Type B pancreatic cell (in vitro differentiated cells): Measurements from ENCODE around the gene CHST15. TPM values are rescaled to one million over a fixed set of nuclear protein-coding genes. Genes with fewer than 3 reads are reported as not detected.

Experiments used
- DNase-seq: peaks from one replicate; pipeline ENCODE4 v3.0.0; 2021; ENCODE audit warnings: mixed read lengths; ENCODE audit not compliant: unreplicated experiment; ENCODE audit errors: extremely low spot score
- H3K27ac Mint-ChIP-seq: 2 replicates; pipeline ENCODE4 v1.8.0; 2021; ENCODE audit warnings: mild to moderate bottlenecking, mixed read lengths
- H3K27me3 Mint-ChIP-seq: 2 replicates; pipeline ENCODE4 v1.8.0; 2021; ENCODE audit warnings: mixed read lengths
- H3K36me3 Mint-ChIP-seq: 2 replicates; pipeline ENCODE4 v1.8.0; 2021; ENCODE audit warnings: mixed read lengths
- H3K4me1 Mint-ChIP-seq: one replicate; pipeline ENCODE4 v1.8.0; 2021; ENCODE audit warnings: mixed read lengths; ENCODE audit not compliant: unreplicated experiment
- H3K4me3 Mint-ChIP-seq: 2 replicates; pipeline ENCODE4 v1.8.0; 2021; ENCODE audit warnings: mild to moderate bottlenecking, mixed read lengths
- H3K9me3 Mint-ChIP-seq: 2 replicates; pipeline ENCODE4 v1.8.0; 2021; ENCODE audit warnings: mixed read lengths
- total RNA-seq: library from RNA; stranded (reverse); gene quantifications from 2 replicates; pipeline ENCODE4 v1.2.1, GENCODE V29; 2021; ENCODE audit warnings: low replicate concordance
- TF ChIP-seq, protein P1 (sequence below): fragments of 200-600 bp; sonication (generic); conservative IDR thresholded peaks from 2 replicates; pipeline ENCODE4 v1.5.0; 2021; ENCODE audit warnings: antibody characterized with exemption, mild to moderate bottlenecking

CHST15 gene
- total RNA-seq, 1 donor from 2014 or later: 22.9 TPM

DNA sequence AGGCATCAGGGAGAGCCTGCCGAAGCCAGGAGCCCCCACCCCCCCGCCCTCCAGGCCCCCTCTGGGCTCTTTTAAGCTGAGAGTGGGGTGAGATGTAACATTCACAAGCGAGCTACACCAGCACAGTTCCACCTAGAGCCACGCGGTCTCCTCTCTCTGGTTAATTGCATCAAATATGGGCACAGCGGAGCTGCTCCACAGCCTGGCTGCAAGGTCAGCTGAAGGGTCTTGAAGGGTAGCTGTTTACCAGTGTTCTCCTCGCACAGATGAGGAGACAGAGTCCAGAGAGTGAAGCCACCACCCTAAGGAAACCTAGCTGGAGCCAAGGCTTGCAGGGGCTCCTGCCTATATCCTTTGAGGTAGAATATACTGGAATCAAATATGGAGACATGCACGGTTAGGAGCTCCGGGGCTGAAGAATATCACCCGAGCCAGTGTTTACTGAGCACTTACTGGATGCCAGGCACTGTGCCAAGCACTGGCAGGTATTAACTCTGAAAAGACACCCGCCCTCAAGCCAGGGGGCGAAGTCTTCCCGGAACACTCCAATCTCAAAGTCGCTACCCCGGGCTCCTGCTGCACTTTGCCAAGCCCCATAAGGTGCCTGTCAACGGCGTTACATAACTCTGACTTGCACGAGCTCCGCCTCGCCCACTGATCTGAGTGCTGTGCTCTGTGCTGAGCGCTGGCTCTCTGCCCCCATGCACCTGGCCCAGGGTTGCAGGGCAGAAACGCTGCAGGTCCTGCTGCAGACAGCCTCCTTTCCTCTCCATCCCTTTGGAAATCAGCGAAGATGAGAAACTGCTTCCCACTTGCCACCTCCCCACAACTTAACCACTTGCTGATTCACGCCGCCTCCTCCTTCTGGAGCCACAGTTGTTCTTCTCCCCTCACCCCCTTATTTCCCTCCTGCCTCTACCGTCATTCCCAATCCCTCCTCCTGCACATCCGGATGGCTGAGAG is 5.4 kb downstream of the CHST15 start:
- Mint-ChIP-seq H3K4me1 (peaks cover 39% of the 10 kb centered on the region), H3K9me3 (no peaks in the 10 kb centered on the region), H3K36me3 (peaks cover 5% of the 10 kb centered on the region), H3K27me3 (peaks cover 38% of the 10 kb centered on the region), H3K27ac (peak overlapping the region; percentile 61), H3K4me3 (peak overlapping the region; percentile 44)
- no peak for DNase-seq
- TF ChIP-seq, protein P1, sequence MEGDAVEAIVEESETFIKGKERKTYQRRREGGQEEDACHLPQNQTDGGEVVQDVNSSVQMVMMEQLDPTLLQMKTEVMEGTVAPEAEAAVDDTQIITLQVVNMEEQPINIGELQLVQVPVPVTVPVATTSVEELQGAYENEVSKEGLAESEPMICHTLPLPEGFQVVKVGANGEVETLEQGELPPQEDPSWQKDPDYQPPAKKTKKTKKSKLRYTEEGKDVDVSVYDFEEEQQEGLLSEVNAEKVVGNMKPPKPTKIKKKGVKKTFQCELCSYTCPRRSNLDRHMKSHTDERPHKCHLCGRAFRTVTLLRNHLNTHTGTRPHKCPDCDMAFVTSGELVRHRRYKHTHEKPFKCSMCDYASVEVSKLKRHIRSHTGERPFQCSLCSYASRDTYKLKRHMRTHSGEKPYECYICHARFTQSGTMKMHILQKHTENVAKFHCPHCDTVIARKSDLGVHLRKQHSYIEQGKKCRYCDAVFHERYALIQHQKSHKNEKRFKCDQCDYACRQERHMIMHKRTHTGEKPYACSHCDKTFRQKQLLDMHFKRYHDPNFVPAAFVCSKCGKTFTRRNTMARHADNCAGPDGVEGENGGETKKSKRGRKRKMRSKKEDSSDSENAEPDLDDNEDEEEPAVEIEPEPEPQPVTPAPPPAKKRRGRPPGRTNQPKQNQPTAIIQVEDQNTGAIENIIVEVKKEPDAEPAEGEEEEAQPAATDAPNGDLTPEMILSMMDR: no peak

DNA sequence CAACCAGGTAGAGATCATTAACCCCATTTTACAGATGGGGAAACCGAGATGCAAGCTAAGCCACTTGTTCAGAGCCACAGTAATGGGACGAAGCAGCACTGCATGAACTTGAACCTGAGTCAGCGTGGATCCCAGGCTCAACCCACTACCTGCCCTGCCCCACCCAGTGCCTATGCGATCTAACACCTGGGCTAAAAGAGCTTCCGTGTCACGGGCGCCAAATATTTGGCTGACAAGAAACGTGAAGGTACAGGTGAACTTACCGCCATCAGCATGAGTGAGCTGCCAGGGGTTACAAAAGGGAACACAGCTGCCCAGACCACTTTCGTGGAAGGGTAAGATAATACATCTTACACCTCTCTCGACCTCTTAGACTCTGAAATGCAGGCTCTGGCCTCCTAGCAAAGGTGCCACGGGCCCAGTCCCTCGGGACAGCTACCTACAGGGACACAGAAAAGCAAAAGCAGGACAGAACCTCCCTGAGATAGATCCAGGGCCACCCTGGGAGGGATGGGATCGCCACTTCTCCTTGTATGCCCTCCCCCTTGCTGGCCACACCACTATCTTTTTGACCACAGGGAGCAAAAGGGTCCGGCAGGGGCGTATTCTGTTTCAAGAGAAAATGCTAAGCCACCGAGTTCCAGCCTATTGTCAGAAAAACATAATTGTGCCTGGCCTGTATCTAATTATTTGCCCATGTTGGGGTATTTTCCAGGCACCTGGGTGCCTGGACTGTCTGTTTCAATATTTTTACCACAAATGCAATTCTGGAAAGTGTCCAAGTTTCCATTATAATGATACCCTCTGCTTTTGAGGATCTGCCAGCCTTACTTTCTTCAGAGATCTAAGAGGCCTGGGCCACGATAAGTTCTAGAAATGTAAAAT is 6.4 kb downstream of the CHST15 start:
- peaks cover 39% of the 10 kb centered on the region for H3K4me1 Mint-ChIP-seq
- H3K27me3 Mint-ChIP-seq: peaks cover 38% of the 10 kb centered on the region

DNA sequence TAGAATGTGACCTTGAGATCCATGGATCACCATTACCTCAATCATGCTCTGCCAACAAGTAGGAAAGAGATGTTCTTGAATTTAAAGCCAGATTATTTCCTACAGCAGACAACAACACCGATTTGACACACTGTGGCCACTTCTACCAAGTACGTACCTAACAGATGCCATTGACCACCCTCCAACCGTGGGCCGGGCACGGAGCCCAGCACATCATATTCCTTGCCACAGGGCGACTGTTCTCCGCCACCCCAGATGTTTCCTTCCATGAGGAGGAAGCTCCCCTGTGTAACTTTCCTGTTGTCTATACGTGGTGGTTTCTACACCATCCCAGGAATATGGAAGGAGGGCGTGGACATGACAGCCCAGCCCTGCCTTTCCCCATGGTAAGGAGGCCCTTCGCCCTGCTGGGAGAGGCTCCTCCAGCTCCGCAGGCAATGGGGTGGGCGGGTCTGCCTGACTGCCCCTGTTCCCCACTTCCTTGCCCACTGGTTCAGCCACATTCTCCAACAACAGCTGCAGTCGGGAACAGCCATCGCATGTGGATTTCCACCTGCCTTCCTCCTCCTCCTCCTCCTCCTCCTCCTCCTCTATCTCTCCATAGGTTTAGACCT is 7.2 kb downstream of the CHST15 start:
- H3K36me3 Mint-ChIP-seq: peaks cover 10% of the 10 kb centered on the region
- no peak for DNase-seq
- TF ChIP-seq, protein P1: no peak
- no peaks in the 10 kb centered on the region for H3K9me3 Mint-ChIP-seq
- H3K4me3 Mint-ChIP-seq: no peak overlapping the region
- H3K27me3 Mint-ChIP-seq: peaks cover 32% of the 10 kb centered on the region
- peaks cover 45% of the 10 kb centered on the region for H3K4me1 Mint-ChIP-seq
- peak overlapping the region; percentile 56 for H3K27ac Mint-ChIP-seq

More for the DNA sequence above, 6.4 kb downstream of the CHST15 start:
- peaks cover 10% of the 10 kb centered on the region for H3K36me3 Mint-ChIP-seq
- no peaks in the 10 kb centered on the region for H3K9me3 Mint-ChIP-seq
- TF ChIP-seq, protein P1: no peak
- H3K27ac Mint-ChIP-seq: peak overlapping the region; percentile 56
- DNase-seq: no peak
- H3K4me3 Mint-ChIP-seq: no peak overlapping the region

DNA sequence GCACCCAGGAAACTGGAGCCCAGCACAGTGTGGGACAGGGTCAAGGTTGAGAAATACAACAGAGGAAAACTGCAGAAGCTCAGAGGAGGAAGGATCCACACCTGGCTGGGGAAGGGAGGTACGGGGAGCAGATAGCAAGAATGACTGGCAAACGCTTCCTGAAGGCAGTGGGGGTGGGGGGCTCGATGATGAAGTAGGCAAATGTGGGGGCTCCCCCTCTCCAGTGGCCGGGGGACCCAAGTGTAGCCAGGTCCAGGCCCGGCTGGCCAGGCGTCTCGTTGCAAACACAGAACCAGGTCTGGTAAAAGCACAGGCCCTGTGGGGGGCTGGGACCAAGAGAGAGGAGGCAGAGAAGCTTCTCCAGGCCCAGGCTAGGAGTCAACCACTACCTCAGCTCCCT is 7.7 kb downstream of the CHST15 start:
- Mint-ChIP-seq H3K4me1 (peaks cover 42% of the 10 kb centered on the region), H3K4me3 (no peak overlapping the region), H3K27ac (peak overlapping the region; percentile 61), H3K36me3 (peaks cover 10% of the 10 kb centered on the region), H3K9me3 (no peaks in the 10 kb centered on the region), H3K27me3 (peaks cover 27% of the 10 kb centered on the region)
- TF ChIP-seq, protein P1: no peak
- no peak for DNase-seq

DNA sequence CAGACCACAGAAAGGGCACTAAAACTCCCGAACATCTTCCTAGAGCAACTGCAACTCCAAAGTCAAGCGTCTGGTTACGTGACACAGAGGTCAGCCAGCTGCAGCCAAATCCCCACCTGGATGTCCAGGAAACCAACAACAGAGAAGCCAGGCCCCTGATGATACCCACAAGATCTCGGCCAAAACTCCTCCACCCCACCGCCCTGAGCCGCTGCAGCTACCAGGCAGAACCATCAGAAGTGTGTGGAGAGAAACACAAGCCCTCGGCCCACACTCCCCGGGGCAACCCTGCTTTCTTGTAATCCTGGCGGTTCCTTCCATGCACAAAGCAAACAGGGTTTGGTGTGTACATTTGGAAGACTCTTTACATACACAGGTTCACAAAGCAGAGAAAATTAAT is 8.7 kb downstream of the CHST15 start:
- H3K4me1 Mint-ChIP-seq: peaks cover 36% of the 10 kb centered on the region
- no peaks in the 10 kb centered on the region for H3K9me3 Mint-ChIP-seq
- H3K27ac Mint-ChIP-seq: no peak overlapping the region
- DNase-seq: no peak
- H3K4me3 Mint-ChIP-seq: no peak overlapping the region
- TF ChIP-seq, protein P1: no peak
- H3K36me3 Mint-ChIP-seq: peaks cover 10% of the 10 kb centered on the region
- peaks cover 17% of the 10 kb centered on the region for H3K27me3 Mint-ChIP-seq
